Measurements from ENCODE around the gene ABHD14A.

GRCh38 chr3:51957520-51958205, 17.2 kb upstream of the ABHD14A start:
- TF ChIP-seq CTCF (conservative IDR thresholded peaks at IDR 0.05; ENCODE audit: low read depth, low read length) (no peak), POLR2A (IDR thresholded peaks at IDR 0.05; ENCODE audit: low read depth, low read length) (no peak), ELK1 (IDR thresholded peaks at IDR 0.05; ENCODE audit: borderline replicate concordance, low read depth, low read length) (no peak), USF2 (IDR thresholded peaks at IDR 0.05; ENCODE audit: low read depth, low read length) (no peak), MXI1 (IDR thresholded peaks at IDR 0.05; ENCODE audit: borderline replicate concordance, low read depth, low read length) (no peak), MAFK (IDR thresholded peaks at IDR 0.05; ENCODE audit: low read depth, low read length) (no peak), CEBPB (IDR thresholded peaks at IDR 0.05; ENCODE audit: low read depth, low read length) (no peak), RCOR1 (IDR thresholded peaks at IDR 0.05; ENCODE audit: insufficient replicate concordance, low read length) (no peak), RFX5 (IDR thresholded peaks at IDR 0.05; ENCODE audit: low read depth, low read length) (no peak), RAD21 (IDR thresholded peaks at IDR 0.05; ENCODE audit: low read length) (no peak), SMC3 (IDR thresholded peaks at IDR 0.05; ENCODE audit: low read depth, low read length) (no peak), FOS (IDR thresholded peaks at IDR 0.05; ENCODE audit: low read depth, low read length) (no peak)
